ENCODE measurements around the gene DSN1.

DNA sequence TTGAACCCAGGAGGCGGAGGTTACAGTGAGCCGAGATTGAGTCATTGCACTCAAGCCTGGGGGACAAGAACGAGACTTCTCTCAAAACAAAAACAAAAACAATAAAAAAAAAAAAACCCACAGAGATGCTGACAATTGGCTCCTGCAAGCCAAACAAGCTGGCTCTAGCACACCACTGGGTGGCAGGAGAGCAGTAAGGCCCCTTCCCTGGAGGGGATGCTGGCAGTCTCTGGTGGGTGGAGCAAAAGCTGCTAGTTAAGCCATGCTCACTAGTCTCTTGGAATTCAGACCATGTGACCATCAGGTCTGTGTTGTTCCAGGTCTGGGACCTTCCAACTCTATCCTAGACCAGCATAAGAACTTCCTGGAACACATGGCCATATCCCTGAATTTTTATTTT, 18.9 kb upstream of the DSN1 start:
- TF ChIP-seq, protein P1, sequence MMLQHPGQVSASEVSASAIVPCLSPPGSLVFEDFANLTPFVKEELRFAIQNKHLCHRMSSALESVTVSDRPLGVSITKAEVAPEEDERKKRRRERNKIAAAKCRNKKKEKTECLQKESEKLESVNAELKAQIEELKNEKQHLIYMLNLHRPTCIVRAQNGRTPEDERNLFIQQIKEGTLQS (IDR thresholded peaks at IDR 0.05) = no peak
- TF ChIP-seq SRF (IDR thresholded peaks at IDR 0.05; ENCODE audit: low read depth) = no peak
- no peak for TF ChIP-seq SIN3A (IDR thresholded peaks at IDR 0.05; ENCODE audit: low read depth)
